Embryonic facial prominence (tissue), 1 donor: ENCODE results near the gene MIPEP.
"Not testable (repeated sequence)": the region's sequence is repeated elsewhere in the genome, so short reads cannot be mapped to it uniquely, and the experiment has no call there.

ENCODE experiments used
- DNase-seq: peaks from one replicate; pipeline ENCODE4 v3.0.0-alpha.2; 2016; ENCODE audit errors: extremely low spot score

Gene MIPEP

DNA sequence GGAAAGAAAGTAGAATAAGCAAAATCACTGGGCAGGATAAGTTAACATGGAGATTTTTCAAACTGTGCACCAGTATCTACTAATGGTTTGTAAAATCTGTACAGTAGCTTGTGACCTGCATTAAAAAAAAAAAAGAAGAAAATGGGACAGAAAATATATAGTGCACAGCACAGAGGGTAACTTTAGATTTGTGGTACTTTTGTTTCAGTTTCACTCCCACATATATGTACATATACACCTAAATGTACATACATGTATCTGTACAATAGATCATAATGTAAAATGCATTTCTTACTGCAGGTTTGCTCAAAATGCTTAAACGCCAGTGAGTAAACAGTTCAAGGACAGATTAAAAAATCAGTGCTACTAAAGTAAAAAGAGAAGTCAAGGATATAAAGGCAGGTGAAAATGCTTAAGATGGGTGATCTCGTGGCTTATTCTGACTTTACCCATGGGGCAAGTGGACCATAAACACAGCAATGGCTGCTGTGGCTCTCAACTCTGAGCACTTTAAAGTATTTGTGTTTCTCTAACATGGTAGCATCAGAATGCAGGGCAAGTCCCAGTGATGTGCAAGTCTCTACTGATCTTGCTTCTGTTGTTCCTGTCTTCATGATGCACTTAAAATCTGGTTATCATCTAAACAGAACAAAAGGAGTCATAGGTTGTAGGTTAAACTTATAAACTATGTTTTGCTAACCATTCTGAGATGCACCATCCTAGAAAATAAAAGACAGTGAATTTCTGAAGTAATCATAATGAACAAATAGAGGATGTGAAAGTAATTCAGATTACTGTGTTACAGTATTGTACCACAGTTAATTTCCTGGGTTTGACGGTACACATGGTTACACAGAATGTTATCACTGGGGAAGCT is 112.3 kb downstream of the MIPEP start:
- no peak for DNase-seq

DNA sequence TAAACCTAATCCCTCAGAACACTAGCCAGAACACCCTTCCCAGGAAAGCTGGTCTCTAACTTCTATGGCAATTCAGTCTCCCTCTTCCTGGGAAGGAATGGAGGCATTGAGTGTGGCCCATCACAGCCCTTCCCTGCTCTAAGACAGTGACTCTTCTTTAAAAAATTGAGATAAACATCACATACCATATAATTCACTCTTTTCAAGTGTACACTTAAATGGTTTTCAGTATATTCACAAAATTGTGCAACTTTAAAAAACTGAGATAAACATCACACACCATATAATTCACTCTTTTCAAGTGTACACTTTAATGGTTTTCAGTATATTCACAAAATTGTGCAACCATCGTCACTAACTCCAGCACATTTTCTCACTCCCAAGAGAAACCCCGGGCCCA is 116.5 kb downstream of the MIPEP start:
- no peak for DNase-seq

DNA sequence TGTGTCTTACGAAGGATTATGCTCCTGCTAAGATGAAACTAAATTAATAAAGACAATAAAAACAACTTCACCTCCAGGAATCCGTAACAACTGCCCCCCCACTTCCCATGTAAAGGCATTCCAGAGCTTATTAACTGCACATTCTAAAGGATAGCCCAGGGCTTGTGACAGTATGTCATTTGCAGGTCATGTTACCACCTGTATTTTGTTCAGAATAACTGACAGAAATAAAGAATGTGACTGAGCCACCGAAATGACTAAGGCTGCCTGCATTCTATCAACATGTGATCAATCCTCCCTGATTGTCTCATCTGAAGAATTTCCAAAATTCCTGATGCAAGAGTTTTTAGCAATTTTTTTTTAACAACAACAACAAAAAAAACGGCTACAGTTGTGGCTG is 117.2 kb downstream of the MIPEP start:
- no peak for DNase-seq

DNA sequence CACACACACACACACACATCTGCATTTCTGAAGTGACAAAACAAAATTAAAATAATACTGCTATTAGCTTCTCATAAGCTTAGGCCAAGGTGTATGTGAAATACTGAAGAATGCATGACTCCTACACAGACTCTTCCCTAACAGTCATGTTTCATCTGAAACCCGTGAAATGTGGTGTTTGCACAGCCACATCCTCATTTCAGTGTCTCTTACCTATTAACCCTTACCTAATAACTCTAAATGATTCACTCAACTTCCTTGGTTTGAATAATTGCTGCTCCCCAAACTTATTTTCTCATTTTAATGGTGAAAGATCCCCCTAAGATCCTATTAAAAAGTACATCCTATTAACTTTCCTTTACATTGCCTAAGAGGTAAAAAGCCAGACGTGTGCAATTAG is 117.6 kb downstream of the MIPEP start:
- no peak for DNase-seq

DNA sequence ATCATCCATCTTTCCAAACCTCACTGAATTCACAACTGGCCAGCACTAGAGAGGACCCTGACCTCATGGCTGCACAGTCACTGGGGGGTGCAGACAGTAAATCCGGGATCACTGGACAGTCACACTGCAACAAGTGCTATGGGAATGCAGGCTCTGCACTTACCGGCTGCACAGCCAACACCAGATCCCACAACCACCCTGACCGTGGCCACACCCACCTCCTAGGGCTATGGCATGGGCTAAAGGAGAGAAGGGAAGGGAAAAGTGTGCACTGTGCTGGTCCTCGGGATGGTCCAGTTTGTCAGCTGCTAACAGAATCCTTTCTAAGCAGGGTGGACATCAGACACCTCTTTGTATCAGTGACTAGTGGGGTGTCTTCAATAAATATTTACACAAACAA is 118.2 kb downstream of the MIPEP start:
- DNase-seq, result no peak

DNA sequence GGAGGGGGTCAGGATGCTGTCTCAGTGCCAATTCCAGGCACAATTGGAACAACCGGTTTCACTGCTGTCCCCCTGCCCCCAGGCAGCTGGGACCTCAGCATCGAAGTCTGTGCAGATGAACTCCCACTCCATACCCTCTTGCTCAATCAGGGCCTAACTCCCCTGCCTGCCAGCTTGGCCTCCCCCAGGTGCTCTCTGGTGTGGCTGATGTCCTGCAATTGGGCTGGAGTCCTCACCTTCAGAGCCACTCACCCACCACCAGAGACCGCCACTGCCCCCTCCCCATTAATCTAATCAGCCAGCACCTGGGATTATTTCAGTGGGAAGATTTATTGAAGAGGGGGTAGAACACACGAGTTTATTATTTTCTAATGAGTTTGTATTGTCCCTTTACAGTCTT is 118.8 kb downstream of the MIPEP start:
- no peak for DNase-seq

DNA sequence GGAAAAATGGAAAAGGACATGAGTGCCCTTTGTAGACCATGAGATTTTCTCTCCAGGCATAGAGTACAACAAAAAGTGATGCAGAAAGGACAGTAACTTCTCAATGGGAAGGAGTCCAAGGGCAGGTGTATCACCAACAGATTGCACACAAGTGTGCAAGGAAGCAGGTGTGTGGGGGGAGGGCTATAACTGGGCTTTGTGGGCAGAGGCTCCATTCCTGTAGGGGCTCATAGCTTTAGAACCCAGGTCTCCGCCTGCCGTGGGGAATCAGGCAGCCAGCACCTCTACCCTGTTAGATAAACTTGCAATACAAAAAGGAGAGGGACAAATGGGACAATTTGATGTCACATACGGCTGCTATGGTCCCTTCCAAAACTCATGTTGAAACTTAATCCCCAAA is 119.8 kb downstream of the MIPEP start:
- no peak for DNase-seq

DNA sequence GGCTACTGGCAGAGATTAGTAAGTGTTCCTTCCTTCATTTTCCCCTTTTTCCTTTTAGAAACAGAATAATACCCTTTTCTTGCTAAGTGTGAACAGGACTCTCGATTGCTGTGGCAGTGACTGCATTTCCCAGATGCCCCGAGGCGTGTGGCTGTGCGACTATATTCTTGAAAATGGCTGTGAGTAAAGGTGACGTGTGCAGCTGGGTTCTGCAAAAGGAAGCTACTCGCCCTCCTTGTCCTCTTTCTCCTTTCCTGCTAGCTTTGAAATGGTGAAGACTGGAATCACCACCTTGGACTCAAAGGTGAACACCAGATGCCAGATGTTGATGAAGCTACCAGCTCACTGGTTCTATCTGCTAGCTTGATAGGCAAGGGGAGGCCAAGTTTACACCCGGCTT is 121.4 kb downstream of the MIPEP start:
- DNase-seq, result no peak

DNA sequence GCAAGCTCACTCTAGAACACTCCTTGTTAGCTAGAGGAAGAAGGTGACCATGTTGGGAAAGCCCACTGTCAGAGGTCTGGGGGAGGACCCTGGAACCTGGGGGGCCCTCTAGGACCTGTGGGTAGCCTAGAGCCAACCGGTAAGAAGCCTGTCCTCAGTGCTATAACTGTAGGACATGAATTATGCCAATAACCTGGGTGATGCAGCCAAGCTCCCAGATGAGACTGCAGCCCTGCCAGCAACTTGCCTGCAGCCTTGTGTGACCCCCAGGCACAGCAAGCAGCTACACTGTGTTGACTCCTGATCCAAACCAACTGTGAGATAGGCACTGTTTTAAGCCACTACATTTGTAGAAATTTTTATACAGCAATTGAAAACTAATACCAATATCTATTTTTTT is 122.3 kb downstream of the MIPEP start:
- no peak for DNase-seq

DNA sequence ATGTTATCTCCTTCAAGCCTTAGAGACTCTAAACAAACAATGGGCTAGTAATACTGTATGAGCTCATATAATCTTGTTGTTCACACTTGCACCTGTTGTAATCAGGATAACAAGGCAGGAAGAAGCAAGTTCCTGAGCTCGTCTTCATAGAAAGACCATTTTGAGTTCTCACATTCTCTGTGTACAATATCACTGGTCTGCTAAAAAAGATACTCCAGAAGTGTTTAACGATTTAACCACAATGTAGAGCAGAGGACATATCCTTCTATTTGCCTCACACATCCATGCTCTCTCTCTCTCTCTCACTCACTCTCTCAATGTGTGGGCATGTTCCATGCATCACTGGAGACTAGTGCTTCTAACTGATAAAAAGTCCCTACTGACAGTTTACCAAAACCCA is 122.9 kb downstream of the MIPEP start:
- DNase-seq, result no peak

DNA sequence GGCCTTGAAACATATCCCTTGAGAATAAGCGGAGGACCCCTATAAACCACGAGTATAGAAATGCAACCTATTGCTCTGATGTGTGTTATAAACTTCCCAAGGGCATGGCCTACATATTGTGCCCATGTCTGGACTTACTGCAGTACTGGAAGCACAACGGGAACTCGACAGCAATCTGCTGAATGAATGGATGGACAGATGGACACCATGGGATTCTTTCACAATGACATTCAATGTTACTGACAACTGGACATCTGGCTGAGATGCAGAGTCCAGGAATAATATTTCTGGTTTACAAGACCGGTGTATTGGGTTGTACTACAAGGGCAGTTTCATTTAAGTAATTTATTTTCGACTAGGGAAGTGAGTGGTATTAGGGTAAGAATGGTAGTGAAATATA is 123.7 kb downstream of the MIPEP start:
- DNase-seq, result no peak

DNA sequence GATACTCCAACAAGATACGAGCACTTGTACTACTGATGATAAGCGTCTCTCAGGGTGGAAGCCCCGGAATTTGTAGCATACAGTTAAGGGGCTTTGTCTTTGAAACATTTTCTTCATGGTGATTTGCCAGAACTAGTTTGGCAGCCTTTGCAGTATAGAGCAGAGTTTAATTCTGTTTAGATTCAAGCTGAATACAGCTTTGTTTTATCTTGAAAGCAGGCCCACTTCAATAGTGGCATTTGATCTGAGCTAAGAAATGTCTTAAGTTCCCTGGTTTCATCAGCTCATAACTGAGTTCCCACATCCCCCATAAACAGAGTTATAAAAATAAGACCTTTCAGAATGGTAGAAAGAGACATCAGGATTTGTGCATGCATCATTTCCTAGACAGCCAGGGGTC is 125.9 kb downstream of the MIPEP start:
- DNase-seq, result no peak

DNA sequence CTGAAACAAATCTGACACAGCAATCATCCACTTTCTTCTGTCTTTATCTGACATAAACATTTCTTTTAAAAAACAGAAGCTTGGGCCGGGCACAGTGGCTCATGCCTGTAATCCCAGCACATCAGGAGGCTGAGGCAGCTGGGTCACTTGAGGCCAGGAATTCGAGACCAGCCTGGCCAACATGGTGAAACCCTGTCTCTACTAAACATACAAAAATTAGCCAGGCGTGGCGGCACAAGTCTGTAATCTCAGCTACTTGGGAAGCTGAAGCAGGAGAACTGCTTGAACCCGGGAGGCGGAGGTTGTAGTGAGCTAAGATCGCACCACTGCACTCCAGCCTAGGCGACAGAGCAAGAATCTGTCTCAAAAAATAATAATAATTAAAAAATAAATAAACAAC is 127.4 kb downstream of the MIPEP start:
- DNase-seq, result not testable (repeated sequence)

DNA sequence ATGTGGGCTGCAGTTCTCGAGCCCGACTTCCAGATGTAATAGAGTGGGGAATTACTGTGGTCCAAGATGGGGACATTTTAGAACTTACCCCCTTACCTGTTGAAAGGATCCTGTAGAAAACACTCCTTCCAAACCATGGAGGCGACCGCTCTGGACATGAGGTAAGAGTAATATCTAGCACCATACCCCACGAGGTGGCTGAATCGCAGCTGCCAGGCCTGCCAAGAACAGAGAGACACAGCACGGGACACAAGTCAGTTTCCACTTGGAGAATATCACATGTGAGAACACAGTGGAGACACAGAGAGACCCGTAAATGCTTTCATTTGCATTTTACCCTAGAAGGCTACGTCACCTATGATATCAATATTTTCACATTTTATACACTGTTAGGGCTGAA is 129.2 kb downstream of the MIPEP start:
- no peak for DNase-seq

DNA sequence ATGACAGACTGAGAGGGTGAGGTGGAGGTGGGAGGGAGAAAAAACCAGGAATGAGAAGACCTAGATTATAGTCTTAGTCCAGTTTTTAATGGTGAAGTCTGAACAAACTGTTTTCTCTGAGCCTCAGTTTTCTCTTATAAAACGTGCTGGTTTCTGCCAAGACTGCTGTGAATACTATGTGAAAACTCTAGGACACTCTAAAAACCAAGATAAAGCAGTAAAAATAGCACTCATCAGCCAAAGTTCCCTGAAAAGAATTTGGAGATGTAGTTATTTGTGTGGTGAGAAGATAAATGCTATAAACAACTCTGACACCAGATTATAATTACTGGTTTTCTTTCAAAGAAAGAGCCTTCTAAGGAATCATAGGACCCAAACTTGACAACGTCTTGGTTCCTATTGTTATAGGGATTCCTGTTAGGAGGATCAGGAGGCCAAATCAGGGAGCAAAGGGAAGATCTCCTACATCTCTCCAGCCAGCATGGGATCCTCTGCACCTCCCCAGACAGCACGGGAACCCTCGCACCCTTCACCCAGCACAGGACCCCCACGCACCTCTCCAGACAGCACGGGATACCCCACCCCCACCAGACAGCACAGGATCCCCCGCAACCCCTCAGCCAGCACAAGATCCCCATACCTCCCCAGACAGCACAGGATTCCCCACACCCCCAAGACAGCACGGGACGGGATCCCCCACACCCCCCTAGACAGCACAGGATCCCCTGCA is 130.2 kb downstream of the MIPEP start:
- no peak for DNase-seq

DNA sequence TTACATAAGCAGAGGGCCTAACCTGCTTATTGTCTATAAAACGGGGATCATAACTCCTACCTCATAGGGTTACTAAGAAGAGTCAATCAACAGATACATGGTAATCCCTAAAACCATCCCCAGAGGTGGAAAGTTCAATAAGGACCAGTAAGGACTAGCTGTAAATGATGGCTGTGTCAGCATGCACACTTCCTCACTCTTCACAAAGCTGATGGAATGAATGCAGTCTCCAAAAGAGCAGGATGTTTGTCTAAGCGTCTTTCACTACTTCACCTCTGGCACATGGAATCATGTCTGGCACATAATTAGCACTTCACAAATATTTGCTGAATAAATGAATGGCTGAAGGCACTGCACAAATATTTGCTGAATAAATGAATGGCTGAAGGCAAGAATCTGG is 134.2 kb downstream of the MIPEP start:
- DNase-seq, result no peak

DNA sequence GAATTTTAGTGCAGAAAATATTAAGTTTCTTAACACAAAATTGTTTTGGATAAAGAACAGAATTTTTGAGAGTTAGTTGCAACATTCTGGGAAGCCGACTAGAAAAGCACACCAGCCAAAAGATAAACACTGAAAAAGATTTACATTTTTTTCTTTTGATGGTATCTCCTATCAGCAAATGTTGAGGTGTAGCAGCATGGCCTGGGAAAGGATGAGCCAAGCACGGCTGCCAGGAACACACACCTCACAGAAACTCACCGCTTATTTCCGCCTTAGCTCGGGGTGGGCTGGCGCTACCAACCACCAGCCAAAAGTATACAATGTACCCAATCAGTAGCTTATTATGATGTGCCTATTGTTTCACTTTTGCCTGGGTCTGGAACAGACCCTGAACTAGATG is 134.7 kb downstream of the MIPEP start:
- no peak for DNase-seq

DNA sequence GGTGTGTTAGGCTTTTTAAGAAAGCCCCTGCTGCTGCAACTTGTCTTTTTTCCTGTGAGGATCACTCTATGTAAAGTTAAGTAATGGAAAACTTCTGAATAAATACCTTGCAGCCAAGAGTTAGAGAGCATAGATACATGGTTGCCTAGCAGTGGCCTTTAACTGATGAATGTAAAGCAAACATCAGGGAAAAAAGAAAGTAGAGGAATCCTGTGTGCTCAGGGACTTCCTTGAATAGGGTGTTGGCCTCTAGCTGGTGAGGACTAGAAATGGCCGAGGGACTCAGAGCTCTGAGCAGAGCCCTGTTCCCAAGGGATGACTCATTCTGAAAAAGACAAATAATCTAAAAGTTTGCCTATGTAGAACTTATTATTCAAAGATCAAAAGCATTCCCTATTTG is 135.7 kb downstream of the MIPEP start:
- DNase-seq, result no peak

DNA sequence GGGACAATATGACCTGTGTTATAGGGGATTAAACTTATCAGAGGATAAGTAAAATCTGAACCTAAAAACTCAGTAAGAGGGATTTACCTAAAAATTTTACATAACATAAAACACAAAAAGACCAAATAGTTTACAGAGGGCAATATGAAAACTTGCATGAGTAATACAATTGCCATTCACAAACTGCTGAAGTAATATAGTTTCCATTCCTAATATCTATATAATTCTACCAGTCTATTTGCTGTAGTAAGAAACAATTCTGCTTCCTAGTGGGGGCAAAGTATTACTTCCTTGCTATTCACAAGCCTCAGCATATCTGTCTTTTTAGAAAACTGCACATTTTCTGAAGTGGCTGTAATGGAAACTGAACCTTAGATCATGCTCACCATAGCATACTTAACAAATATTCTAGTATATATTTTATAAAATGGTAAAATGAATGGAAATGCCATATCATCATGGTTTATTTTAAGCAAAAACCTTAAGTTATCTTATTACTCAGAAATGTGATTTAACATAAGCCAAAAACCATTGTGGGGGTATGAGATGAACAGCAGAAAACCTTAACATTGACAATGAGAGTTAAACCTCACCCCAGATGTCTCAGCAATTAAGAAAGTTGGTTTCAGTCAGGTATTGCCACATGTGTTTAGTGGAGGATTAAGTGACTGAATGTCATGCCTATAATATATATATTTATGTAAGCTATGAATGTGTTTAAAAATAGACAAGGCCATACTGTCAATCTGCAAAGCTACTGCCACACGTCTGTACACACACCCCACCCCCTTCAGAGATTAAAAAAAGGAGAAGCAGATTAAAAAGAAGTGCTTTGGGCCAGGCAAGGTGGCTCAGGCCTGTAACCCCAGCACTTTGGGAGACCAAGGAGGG is 136.8 kb downstream of the MIPEP start:
- DNase-seq, result no peak

DNA sequence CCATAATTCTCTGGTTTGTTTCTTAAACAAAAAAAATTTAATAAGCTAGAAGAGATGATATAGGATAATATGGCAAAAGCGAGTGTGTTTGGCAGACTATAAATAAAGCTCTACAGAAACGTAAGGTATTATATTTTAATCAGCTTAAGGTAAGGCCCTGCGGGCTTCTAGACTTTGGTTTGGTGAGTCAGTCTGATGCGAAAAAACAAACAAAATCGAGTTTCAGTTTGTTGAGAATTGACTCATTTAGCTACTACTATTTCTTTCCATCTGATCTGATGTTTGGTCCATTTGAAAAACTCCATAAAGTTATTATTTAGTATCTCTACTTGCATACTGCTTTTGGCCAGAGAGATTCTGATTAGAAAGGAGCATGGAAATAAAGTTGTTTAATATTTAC is 138.0 kb downstream of the MIPEP start:
- DNase-seq, result no peak

DNA sequence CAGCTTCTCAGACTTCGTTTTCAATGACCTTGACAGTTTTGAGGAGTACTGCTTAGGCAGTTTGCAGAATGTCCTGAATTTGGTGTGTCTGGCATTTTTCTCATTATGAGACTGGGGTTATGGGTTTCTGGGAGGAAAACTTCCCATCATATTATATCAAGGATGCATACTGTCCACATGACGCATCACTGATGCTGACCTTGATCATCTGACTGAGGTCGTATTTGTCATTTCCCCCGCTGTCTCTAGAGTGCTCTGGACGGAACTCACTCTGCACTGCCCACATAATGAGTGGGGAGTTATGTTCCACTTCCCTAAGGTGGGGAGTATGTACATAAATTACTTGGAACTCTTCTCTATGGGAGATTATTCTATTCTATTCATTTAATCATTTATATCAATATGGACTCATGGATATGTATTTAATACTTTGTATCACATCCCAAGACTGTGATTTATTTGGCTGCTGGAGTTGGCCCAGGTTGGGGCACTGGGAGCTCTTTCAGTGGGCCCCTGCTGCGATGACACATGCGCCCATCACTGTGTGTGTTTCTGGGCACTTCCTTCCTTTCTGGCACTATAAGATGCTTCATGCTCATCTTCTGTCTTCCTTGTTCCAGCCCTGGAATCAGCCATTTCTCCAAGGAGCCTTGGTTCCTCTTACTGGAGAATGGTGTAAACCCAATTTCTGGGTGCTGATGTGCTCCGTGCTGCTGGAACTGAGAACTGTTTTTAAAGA is 138.6 kb downstream of the MIPEP start:
- no peak for DNase-seq
